GM19240 (cell line): ENCODE data around the gene INSIG2.
A peak's percentile ranks its signal among the peaks of the same experiment; 100 is the strongest.
"Not testable (repeated sequence)": the region's sequence is repeated elsewhere in the genome, so short reads cannot be mapped to it uniquely, and the experiment has no call there.

ENCODE experiments used
- DNase-seq: peaks from one replicate; pipeline ENCODE4 v3.0.0; 2011; ENCODE audit warnings: low spot score; ENCODE audit not compliant: insufficient read length

Gene INSIG2

DNA sequence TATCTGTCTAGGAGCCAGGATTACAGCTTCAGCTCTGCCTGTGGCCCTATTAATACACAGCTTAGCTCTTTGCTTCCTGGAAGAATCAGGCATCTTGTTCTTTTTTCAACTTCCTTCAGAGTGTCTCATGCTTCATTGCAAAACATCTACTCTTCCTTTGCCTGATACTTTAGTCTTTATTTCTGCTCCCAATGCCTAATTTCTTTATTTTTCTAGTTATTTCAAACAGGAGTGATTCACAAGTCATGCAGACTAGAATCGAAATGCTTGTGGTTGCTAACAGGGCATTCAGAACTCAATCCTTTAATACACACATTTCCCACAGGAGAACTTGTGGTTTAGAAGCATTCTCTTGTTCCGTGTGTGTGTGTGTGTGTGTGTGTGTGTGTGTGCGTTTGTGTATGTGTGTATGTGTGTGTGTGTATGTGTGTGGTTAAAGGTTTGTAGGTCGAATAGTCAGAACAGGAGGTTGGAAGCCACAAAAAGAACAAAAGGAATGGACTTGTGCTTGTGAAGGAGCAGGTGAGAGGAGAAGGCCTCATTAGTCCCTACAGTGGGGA, 28.3 kb upstream of the INSIG2 start:
- no peak for DNase-seq

DNA sequence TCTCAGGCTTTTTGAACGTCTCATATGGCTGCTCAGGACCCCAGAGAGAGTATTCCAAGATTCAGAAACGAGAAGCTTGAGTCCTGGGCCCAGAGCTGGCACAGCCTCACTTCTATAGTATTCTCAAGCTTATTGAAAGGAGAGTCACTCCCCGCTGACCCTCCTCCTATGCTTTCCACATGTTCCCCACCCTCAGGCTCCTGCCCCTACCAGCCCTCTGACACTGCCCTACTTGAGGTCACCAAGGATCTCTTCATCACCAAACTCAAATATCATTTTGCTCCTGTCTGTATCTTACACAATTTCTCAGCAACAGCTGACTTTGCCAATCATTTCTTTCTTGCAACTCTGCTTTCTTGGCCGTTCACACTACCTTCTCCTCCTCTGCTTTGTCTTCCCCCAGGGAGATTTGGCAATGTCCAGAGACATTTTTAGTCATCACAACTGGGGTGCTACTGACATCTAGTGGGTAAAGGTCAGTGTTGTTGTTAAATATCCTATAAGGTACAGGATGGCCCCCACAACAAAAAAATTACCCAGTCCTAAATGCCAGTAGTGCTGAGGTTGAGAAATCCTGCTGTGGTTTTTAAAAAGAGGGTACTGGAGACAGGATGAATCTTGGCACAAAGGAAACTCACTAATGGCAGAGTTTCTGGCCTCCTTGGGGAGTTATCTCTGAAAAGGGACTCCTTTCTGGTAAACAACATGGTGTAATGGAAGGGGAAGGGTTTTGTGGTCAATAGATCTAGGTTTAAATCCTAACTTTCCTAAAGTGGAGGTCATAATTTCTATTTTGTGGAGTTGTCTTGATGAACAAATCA, 26.9 kb upstream of the INSIG2 start:
- DNase-seq = peak; percentile 18

DNA sequence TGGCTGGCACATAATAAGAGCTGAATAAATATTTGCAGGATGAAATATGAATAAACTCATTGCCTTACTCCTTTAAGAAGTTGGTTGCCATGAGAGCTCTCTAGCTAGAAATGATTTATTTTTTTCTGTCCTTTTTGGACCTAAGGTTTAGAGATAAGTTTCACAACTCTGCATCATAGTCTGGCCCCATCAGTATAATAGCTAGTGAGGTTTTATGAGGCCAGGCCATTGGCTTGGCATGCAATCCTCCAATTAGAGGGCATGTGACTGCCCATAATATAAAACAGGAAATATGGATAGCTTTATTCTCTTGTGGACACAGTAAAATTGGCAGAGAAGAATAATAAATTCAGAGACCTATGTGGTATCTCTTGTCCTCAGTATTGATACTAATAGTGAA, 26.2 kb upstream of the INSIG2 start:
- DNase-seq = no peak

DNA sequence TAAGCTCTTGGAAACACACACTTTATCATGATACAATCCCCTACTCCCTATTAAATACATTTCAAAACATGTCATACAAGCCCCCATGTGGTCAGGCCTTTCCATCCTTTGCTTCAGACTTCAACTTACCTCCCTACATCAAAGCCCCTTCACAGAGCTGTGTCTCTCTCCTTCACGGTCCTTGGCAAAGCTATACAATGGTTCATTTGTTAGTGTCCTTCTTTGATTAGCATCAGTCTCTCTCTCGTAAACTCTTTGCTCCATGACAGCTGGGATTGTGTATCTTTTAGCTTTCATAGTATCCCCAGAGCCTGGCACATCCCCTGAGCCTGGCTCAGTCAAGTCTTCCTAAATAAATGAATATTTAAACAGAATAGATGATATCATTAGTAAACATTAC, 25.6 kb upstream of the INSIG2 start:
- no peak for DNase-seq

DNA sequence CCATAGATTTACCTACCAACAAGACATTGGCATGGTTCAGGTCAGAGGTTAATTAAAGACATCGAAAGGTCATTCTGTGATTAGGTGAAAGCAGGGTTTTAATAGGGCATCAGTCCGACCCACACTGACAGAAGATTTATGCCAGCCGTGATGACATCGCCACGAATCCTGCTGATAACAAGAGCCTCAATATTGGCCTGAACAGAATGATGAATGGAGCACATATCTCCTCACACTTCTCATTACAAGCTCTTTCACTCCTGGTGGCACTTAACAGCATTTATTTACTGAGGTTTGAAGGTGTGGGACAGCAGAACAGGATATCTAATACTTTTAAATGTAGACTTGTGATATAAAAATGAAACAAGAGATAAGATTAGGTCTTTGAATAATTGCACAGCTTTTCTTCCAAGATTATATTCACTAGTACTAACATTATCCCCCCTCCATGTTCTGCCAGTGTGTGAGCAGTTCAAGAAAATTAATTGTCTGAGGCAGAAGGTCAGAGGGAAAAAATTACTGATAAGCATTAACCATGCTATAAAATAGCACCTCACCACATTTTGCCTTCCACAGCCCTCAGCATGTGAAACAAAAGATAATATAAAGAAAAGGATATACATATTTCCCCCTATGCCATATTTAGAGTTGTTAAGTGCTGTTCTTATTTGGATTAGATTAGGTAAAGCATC, 23.1 kb upstream of the INSIG2 start:
- DNase-seq = no peak

DNA sequence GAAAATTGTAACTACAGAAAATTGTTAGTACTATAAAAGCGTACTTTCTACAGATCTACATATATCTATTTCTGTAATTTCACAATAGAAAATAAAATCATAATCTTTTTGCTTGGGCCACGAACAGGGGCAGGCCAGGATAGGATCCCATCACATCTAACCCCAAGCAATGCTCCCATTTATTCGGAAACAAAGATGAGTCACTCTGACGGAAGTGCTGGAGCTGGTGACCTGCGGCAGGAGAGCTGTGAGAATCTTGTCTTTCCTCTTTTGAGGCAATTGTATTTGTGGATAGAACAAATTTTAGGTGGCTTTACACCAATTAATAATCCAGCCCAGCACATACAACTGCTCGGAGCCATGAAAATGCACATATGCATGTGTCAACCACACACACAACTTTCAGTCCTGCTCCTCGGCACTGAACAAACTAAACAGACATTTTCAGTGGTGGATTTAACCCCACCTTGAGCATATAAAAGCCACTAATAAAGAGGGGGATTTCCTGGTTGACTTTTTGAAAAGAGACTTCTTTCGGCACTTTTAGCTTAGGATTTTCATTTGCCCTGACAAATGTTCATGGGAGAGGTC, 22.3 kb upstream of the INSIG2 start:
- DNase-seq = no peak

DNA sequence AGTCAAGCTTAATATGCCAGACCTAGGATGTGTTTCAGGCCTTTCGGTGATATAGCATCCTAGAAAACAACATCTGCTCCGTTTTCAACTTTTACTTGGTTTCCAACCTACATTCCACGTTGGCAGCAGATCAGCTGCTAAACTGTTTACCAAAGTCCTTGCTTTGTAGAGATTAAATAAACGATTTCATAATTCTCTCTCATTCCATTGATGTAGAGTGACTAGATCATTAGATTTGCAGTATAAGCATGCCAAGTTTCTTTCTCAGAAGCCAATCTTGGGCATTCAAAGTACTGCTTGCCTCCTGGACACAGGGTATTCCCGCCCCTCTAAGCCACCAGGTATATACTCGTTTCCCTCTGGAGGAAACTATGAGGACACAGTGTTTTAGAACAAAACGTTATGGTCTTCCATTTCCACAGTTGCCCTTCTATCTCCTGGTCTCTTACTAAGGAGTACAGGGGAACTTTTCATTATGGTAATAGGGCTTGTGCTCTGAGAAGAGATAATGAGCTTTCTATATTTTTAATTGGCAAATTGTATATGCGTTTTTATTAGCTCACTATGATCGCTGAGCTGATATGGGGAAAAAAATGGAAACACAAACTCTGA, 10.5 kb upstream of the INSIG2 start:
- no peak for DNase-seq

DNA sequence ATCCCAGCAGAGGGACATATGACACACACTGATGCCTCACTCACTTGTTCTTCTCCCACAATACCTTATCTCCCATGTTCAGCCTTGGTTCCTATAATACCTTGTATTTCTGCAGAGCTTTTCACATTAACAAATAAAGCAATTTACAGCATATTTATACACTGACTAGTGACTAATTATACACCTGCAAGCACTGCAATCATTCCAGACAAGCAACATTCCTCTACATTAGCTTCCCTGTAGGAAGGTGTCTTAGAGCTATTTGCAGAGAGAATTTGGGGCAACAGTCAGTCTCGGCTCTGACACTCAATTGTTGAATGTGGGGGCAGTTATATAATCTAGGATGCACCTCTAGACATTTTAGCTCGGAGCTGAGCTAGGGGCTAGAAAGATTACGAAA, 9.5 kb upstream of the INSIG2 start:
- no peak for DNase-seq

DNA sequence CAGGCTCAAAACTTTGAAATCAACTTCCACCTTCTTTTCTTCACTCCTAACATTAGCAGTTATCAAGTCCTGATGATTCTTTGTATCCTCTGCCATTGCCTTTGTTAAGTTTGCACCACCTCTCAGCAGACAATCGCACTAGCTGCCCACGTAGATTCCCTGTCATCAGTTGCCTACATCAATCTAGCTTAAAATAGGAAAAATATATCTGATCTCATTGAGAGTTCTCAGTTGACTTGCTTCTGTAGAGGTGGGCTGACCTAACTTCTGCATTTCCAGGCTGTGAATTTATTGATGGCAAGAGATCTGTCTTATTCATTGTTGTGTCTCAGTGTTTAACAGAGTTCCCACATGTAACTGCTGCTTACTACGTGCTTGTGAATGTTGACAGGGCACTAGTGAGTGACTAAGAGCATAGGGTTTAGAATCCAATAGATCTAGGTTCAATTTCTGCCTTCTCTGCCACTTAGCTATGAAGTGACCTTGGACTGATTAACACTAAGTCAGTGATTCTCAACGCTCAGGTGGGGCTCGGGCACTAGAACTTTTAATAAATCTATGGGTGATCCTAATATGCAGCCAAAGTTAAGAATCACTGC, 3.7 kb upstream of the INSIG2 start:
- no peak for DNase-seq

DNA sequence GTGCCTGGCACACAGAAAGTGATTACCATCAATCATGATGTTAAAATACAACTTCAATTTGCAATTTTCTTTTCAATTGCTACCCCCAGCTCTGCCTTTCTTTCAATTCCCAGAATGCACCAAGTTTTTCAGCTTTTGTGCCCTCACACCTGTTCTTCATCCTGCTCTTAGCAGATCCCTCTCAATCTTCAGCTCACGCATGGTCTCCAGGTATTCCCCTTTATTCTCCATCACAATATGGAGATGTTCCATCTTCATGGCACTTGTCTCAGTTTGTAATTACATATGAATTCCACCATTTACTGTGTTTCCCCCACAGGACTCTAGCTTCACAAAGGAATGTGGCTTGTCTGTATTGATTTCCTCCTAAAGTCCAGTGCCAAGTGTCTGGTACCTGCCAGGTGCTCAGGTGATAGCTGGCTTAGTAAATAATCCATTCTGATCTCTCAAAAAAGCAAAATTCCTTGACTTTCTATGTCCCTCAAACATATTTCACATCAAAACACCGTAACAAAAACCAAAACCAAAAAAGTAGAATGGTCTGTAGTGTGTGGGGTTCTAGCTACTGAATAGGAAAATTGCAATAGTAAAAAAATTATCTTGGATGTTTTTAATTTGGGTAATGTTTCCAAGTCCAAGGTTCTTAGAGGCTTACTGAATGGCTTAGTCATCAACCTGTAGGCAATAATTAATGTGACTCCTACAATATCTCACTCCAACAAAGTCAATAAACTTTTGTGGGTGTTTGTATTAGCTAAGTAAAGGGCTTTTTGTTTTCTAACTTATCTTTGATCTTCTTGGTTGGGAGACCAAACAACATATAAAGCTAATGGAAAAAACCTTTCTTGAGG, 2.9 kb upstream of the INSIG2 start:
- DNase-seq = no peak

DNA sequence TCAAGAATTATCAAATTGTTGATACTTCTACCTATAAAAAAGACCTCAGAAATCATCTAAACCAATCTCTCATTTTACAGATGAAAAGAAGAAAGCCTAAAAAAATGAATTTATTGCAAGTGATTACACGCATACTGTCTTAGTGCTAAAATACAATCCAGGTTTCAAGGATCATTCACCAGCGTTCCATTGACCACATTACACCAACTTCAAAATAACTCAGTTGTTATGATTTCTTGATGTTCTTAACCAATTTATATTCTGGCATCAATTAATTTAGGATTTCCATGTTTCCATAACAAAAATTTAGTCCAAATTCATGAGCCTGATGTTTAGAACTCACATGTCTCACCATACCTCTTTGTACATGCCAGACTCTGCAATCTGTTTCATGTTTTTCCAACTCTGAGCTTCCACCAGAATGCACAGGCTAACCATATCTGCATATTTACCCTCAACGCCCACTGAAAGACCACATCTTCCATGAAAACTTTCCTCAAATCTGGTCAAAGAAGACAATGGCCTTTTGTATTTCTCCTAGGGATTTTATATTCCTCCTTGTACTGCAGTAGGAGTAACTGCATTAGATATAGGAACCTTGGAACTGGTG, 2.1 kb upstream of the INSIG2 start:
- no peak for DNase-seq

DNA sequence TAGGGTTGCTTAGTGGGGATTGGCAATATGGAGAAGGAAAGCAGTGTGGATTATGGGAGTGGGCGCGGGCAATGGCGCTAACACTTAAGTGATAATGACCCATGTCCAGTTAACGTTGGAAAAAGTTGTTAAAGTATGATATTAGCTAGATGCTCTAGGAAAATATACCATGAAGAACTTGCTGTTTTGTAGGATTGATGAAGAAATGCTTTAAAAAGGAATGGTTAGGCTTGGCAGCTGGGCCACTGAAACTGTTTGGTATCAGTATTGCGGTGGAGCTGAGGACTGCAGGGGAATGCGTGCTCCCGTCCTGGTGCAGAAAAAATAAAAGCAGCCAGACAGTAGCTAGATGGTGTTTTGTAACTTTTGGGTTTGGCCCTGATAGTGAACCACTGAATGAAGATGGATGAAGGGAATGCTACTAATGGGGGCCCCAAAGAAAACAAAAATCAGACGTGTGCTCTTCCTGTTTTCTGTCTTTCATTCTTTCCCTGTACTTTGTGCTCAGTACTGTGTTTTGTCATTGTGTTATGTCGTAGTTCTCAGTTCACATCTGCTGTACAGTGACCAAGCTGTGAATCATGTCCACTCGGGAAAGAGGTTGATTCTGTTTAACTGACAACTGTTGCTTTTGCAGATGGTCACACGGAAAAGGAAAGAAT, 999 bp downstream of the INSIG2 start:
- DNase-seq = no peak

DNA sequence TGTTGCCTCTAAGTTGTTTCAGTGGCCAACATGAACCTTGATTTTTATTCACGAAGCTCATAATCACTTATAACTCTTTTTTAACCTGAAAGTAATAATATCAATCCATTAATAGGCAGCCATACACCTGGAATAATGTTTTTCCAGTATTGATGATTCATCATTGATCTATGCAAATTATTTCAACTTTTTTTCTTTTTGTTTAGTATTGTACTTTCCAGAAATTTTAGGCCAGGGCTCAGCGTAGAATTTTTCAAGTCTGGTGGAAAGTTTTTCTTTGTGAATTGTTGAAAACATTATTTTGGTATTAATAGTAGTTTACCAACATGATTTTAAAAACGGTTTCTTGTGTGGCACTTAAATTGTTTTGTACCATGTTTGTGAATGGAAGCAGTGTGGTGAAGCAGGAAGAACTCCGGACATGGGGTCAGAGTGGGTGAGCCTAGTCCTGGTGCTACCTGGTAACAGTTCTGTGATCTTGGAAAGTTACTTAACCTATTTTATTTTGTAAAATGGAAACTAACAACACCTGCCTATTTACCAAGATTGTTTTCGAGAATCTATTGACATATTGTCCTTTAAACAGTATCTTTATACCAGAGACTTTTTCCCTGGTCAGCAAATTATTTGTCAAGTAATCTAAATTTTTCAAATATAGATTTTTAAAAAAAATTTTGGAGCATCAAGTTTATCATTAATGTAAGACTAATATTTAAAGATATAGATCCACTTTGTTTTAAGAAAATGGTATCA, 2.3 kb downstream of the INSIG2 start:
- no peak for DNase-seq

DNA sequence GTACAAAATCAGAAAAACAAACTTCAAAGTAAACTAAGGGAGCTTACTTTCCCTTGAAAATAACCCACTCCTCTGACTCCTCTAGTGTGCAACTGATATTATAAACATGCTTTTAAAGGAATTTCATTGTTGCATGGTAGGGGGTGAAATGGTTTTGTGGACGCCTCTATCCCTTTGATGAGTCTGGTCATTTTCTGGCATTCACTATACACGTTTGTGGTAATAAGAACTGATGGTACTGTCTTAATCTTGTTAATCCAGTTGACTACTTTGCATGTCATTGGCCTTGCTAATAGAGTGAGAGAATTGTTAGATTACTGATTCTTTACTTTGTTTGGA, 2.8 kb downstream of the INSIG2 start:
- no peak for DNase-seq

DNA sequence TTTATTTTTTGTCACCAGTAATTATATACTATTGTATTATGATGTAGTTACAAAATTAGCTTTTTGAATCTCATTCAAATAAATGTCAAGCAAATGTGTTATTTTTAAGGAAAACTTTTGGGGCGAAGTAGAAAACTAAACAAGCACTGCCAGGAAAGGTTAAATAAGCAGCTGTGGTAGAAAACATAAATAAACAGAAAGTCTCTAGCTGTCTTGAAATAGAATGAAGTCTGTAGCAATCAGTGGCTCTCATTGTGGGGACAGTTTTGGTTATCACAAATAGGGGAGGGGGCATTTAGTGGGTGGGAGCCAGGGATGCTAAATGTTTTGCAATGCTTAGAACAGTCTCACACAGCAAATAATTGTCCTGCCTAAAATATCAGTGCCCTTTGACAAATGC, 3.4 kb downstream of the INSIG2 start:
- no peak for DNase-seq

DNA sequence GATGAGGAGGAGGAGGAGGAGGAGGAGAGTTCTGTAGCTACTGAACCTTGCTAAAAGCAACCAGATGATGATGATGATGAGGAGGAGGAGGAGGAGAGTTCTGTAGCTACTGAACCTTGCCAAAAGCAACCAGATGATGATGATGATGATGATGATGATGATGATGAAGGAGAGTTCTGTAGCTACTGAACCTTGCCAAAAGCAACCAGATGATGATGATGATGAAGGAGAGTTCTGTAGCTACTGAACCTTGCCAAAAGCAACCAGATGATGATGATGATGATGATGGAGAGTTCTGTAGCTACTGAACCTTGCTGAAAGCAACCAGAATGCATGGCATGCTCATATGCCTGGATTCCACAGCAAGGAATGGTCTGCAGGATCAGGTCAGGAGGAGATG, 5.8 kb downstream of the INSIG2 start:
- DNase-seq = not testable (repeated sequence)

DNA sequence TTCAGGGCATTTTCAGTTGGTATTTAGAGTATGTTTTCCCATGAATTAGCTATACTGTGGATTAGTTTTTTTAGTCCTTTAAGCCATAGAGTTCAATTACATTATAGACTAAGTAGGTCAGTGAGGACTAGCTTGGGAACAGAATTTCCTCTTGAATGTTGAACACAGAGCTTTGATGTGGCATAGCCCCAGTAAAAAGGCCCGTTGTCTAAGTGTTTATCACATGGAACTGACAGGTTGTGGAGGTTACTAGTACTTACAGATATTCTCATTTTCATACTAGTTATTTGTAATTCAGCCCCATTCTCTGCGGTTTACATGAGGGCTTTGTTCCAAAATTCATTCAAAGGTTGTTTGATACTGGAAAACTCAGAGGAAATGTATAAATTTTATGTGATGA, 6.2 kb downstream of the INSIG2 start:
- no peak for DNase-seq

DNA sequence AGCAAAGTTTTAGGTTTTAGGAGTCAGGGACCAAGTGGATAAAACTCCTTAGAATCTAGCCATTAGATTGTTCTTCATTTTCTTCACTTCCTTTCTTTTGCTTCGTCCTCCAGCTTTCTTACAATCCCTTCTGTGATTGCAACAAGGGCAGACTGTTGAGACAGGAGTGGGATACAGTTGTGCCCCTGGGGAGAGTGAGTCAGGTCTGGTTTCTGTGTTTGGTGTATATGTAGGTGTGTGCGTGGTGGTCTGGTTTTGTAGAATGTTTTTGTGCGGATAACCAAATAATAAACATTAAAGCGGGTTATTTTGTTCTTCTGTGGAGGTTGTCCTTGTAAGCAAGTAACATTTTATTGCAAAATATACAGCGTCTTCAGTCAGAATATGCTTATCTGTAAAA, 7.3 kb downstream of the INSIG2 start:
- no peak for DNase-seq

DNA sequence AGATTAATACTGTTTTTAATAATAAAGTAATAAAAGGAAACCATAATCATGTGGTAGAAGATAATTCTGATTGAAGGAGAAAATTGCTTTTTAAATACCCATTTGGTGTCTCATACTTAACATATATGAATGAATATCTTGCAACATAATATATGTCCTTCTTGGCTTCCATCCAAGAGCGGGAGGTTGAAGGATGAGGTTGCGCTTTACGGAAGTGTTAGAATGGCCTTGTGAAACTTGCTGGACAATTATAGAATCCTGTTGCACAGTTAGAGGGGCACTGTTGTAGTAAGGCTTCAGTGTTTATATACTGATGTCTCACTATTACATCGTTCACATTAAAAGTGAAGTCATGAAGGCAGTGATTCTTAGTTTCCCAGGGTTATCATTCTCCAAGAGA, 9.4 kb downstream of the INSIG2 start:
- DNase-seq = no peak
